ENCODE results near the gene CYB5R4. TPM values are rescaled to one million over a fixed set of nuclear protein-coding genes. Genes with fewer than 3 reads are reported as not detected.

Gene CYB5R4
- total and polyA plus RNA-seq, 10 donors: 10.0 to 50.7 (median 25.8) TPM

DNA sequence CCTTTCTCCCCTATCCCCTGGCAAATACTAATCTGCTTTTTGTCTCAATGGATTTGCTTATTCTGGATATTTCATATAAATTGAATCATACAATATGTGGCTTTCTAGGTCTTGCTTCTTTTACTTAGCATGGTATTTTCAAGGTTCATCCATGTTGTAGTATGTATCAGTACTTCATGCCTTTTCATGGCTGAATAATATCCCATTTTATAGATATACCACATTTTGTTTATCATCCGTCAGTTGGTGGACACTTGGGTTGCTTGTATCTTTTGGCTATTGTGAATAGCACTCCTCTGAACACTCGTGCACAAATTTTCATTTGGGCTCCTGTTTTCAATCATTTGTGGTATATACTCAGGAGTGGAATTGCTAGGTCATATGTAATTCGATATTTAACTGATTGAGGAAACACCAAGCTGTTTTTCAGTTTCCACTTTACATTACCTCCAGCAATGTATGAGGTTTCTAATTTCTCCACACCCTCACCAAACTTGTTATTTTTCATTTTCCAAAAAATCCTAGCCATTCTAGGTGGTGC is 36.8 kb upstream of the CYB5R4 start:
- no peaks in the 10 kb centered on the region for H3K4me1 ChIP-seq
- H3K4me3 ChIP-seq: no peak overlapping the region
- H3K27ac ChIP-seq: no peak overlapping the region
- peaks cover 0 to 3% (median 0%) of the 10 kb centered on the region in 8 donors for H3K9me3 ChIP-seq
- DNase-seq: no peak
- no peaks in the 10 kb centered on the region for H3K36me3 ChIP-seq
- 66 to 81% (median 72%) methylated on average over 3 of the region's 3 CpGs for WGBS, 5 donors
- TF ChIP-seq POLR2A (IDR thresholded peaks at IDR 0.05) (no peak), POLR2AphosphoS5 (IDR thresholded peaks at IDR 0.05) (no peak)
- TF ChIP-seq, protein P1, sequence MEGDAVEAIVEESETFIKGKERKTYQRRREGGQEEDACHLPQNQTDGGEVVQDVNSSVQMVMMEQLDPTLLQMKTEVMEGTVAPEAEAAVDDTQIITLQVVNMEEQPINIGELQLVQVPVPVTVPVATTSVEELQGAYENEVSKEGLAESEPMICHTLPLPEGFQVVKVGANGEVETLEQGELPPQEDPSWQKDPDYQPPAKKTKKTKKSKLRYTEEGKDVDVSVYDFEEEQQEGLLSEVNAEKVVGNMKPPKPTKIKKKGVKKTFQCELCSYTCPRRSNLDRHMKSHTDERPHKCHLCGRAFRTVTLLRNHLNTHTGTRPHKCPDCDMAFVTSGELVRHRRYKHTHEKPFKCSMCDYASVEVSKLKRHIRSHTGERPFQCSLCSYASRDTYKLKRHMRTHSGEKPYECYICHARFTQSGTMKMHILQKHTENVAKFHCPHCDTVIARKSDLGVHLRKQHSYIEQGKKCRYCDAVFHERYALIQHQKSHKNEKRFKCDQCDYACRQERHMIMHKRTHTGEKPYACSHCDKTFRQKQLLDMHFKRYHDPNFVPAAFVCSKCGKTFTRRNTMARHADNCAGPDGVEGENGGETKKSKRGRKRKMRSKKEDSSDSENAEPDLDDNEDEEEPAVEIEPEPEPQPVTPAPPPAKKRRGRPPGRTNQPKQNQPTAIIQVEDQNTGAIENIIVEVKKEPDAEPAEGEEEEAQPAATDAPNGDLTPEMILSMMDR (IDR thresholded peaks at IDR 0.05 in 8 of 11, conservative IDR thresholded peaks at IDR 0.05 in 3 of 11): no peak
- intact Hi-C loops (cut with DNase I; ENCODE audit: low total_unique reads): no loop called here
- no peaks in the 10 kb centered on the region for H3K27me3 ChIP-seq (replicated peaks in 1 of 7)

GRCh38 chr6:83824388-83824801 is 35.1 kb upstream of the CYB5R4 start:
- intact Hi-C loops (cut with DNase I; ENCODE audit: low total_unique reads): no loop called here
- WGBS, 5 donors: 28 to 36% (median 32%) methylated on average over 3 of the region's 3 CpGs
- H3K27ac ChIP-seq: no peak overlapping the region
- H3K4me1 ChIP-seq: no peaks in the 10 kb centered on the region
- TF ChIP-seq POLR2AphosphoS5 (IDR thresholded peaks at IDR 0.05) (no peak), POLR2A (IDR thresholded peaks at IDR 0.05) (no peak)
- TF ChIP-seq, protein P1 (IDR thresholded peaks at IDR 0.05 in 8 of 11, conservative IDR thresholded peaks at IDR 0.05 in 3 of 11): no peak
- no peak for DNase-seq
- no peak overlapping the region for H3K4me3 ChIP-seq
- no peaks in the 10 kb centered on the region for H3K36me3 ChIP-seq
- H3K27me3 ChIP-seq (replicated peaks in 1 of 7): no peaks in the 10 kb centered on the region
- H3K9me3 ChIP-seq: peaks cover 0 to 3% (median 0%) of the 10 kb centered on the region in 8 donors

DNA sequence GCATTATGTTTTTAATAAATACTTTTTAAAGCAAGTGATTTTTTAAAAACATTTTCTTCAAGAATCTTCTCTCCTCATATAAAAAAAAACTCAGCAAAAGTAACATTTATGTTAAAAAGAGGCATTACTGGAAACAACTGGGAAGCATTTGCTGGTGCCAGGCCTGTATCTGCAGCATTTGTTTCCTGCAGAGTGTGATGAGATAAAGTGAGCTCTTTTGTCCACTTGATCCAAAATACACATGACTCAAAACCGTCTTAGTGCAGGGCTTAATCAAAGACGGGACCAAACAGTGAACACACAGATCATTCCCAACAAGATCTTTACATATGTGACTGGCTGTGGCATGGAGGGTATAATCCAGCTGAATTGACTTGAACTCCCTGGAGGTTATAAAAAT is 34.7 kb upstream of the CYB5R4 start:
- Histone ChIP-seq H3K4me1 (no peaks in the 10 kb centered on the region), H3K4me3 (no peak overlapping the region), H3K27me3 (replicated peaks in 1 of 7) (no peaks in the 10 kb centered on the region), H3K9me3 (peaks cover 0 to 3% (median 0%) of the 10 kb centered on the region in 8 donors), H3K36me3 (no peaks in the 10 kb centered on the region), H3K27ac (no peak overlapping the region)
- 27 to 49% (median 38%) methylated on average over 2 of the region's 2 CpGs for whole genome bisulfite sequencing, 5 donors
- TF ChIP-seq POLR2AphosphoS5 (IDR thresholded peaks at IDR 0.05): no peak
- TF ChIP-seq POLR2A (IDR thresholded peaks at IDR 0.05): no peak
- TF ChIP-seq, protein P1 (IDR thresholded peaks at IDR 0.05 in 8 of 11, conservative IDR thresholded peaks at IDR 0.05 in 3 of 11): no peak
- no peak for DNase-seq
- intact Hi-C loops (cut with DNase I; ENCODE audit: low total_unique reads): no loop called here

GRCh38 chr6:83827050-83827449 is 32.4 kb upstream of the CYB5R4 start:
- TF ChIP-seq, protein P1 (IDR thresholded peaks at IDR 0.05 in 8 of 11, conservative IDR thresholded peaks at IDR 0.05 in 3 of 11): no peak
- no peak for TF ChIP-seq POLR2AphosphoS5 (IDR thresholded peaks at IDR 0.05)
- TF ChIP-seq POLR2A (IDR thresholded peaks at IDR 0.05): no peak
- intact Hi-C loops (cut with DNase I; ENCODE audit: low total_unique reads): no loop called here

More at GRCh38 chr6:83827050-83827449, 32.4 kb upstream of the CYB5R4 start:
- Histone ChIP-seq H3K27ac (no peak overlapping the region), H3K36me3 (no peaks in the 10 kb centered on the region), H3K27me3 (replicated peaks in 1 of 7) (no peaks in the 10 kb centered on the region), H3K9me3 (peaks cover 0 to 3% (median 0%) of the 10 kb centered on the region in 8 donors), H3K4me1 (no peaks in the 10 kb centered on the region), H3K4me3 (no peak overlapping the region)
- DNase-seq: no peak
- 33 to 74% (median 54%) methylated on average over 2 of the region's 2 CpGs for WGBS, 5 donors
